T-helper 9 cell (primary cell): Measurements from ENCODE around the gene FER1L5.

Source experiments
- DNase-seq: peaks from one replicate; pipeline ENCODE4 v3.0.0-alpha.2; 2020

FER1L5 gene

GRCh38 chr2:96698221-96698861, 55.8 kb downstream of the FER1L5 start:
- no peak for DNase-seq

- no peak for DNase-seq
These were observed 56.5 kb downstream of the FER1L5 start for GRCh38 chr2:96699021-96699420.

GRCh38 chr2:96699621-96700020, 57.1 kb downstream of the FER1L5 start:
- DNase-seq: no peak

GRCh38 chr2:96700086-96700485, 57.5 kb downstream of the FER1L5 start:
- no peak for DNase-seq

- DNase-seq: no peak
These were observed 59.1 kb downstream of the FER1L5 start for GRCh38 chr2:96701636-96702035.

GRCh38 chr2:96702098-96702785, 59.7 kb downstream of the FER1L5 start:
- DNase-seq: no peak

GRCh38 chr2:96703021-96703751, 60.6 kb downstream of the FER1L5 start:
- DNase-seq: no peak

GRCh38 chr2:96710985-96711384, 68.4 kb downstream of the FER1L5 start:
- DNase-seq: no peak

- no peak for DNase-seq
These were observed 73.1 kb downstream of the FER1L5 start for GRCh38 chr2:96715658-96716057.

- DNase-seq: no peak
These were observed 73.8 kb downstream of the FER1L5 start for GRCh38 chr2:96716388-96716787.

- no peak for DNase-seq
These were observed 83.6 kb downstream of the FER1L5 start for GRCh38 chr2:96726131-96726530.

GRCh38 chr2:96727431-96727830, 84.9 kb downstream of the FER1L5 start:
- DNase-seq: no peak

GRCh38 chr2:96729748-96730147, 87.2 kb downstream of the FER1L5 start:
- no peak for DNase-seq

- DNase-seq: no peak
These were observed 87.6 kb downstream of the FER1L5 start for GRCh38 chr2:96730212-96730611.

- no peak for DNase-seq
These were observed 91.4 kb downstream of the FER1L5 start for GRCh38 chr2:96733931-96734330.

- no peak for DNase-seq
These were observed 92.5 kb downstream of the FER1L5 start for GRCh38 chr2:96734880-96735583.

- no peak for DNase-seq
These were observed 94.7 kb downstream of the FER1L5 start for GRCh38 chr2:96737251-96737650.

GRCh38 chr2:96737831-96738230, 95.3 kb downstream of the FER1L5 start:
- no peak for DNase-seq

GRCh38 chr2:96739076-96739632, 96.6 kb downstream of the FER1L5 start:
- DNase-seq: no peak

- peak; percentile 94 for DNase-seq
These were observed 97.3 kb downstream of the FER1L5 start, which contains the start of gene LMAN2L for GRCh38 chr2:96739633-96740428. Gene LMAN2L (minus strand): TSS chr2:96740064. CDS start chr2:96740040, 24 bp downstream.

- no peak for DNase-seq
These were observed 104.6 kb downstream of the FER1L5 start for GRCh38 chr2:96747061-96747617.

- no peak for DNase-seq
These were observed 109.2 kb downstream of the FER1L5 start for GRCh38 chr2:96751800-96752199.
